ENCODE measurements around the gene PANX3. TPM values are rescaled to one million over a fixed set of nuclear protein-coding genes. Genes with fewer than 3 reads are reported as not detected.

PANX3 gene
- total and polyA plus RNA-seq, 12 donors, result not detected

GRCh38 chr11:124584681-124585372 is 26.4 kb upstream of the PANX3 start:
- intact Hi-C loops (cut with DNase I), result loop anchor here (2.0 to 10.0 kb wide), 7 partner anchors 160 to 520 kb away; partner anchors contain the start of gene OR8B4 (in 1 of the 10)
- 73 to 79% methylated on average over 4 of the region's 4 CpGs for WGBS, 2 donors
- DNase-seq, result no peak

GRCh38 chr11:124586238-124586860 is 24.9 kb upstream of the PANX3 start:
- no peaks in the 10 kb centered on the region for H3K9me3 ChIP-seq
- H3K36me3 ChIP-seq, result no peaks in the 10 kb centered on the region
- peak; percentile 31 to 78 (median 71) for TF ChIP-seq CTCF (IDR thresholded peaks at IDR 0.05)
- ATAC-seq, result no peak
- WGBS, 2 donors, result 36 to 38% methylated on average over 3 of the region's 3 CpGs
- H3K4me3 ChIP-seq, result no peak overlapping the region
- peaks cover 0 to 14% (median 0%) of the 10 kb centered on the region in 7 donors for H3K27me3 ChIP-seq
- intact Hi-C loops (cut with DNase I), result loop anchor here in 9 of 10 donors (1.0 to 10.0 kb wide), 8 partner anchors 162 to 522 kb away; partner anchors contain the start of gene OR8B4 (in 1 of the 9)
- H3K4me1 ChIP-seq, result no peaks in the 10 kb centered on the region
- H3K27ac ChIP-seq, result no peak overlapping the region
- peak; percentile 41 to 56 for DNase-seq

More at GRCh38 chr11:124584681-124585372, 26.4 kb upstream of the PANX3 start:
- Histone ChIP-seq H3K27me3 (peaks cover 0 to 14% (median 0%) of the 10 kb centered on the region in 7 donors), H3K36me3 (no peaks in the 10 kb centered on the region), H3K9me3 (no peaks in the 10 kb centered on the region), H3K27ac (no peak overlapping the region), H3K4me1 (no peaks in the 10 kb centered on the region), H3K4me3 (no peak overlapping the region)
- no peak for ATAC-seq
- no peak for TF ChIP-seq CTCF (IDR thresholded peaks at IDR 0.05)

GRCh38 chr11:124591430-124591829 is 19.8 kb upstream of the PANX3 start:
- ATAC-seq, result no peak
- Histone ChIP-seq H3K27ac (no peak overlapping the region), H3K27me3 (peaks cover 0 to 15% (median 6%) of the 10 kb centered on the region in 7 donors), H3K36me3 (no peaks in the 10 kb centered on the region), H3K4me3 (no peak overlapping the region), H3K9me3 (no peaks in the 10 kb centered on the region), H3K4me1 (no peaks in the 10 kb centered on the region)
- 80 to 91% methylated on average over 2 of the region's 2 CpGs for WGBS, 2 donors
- TF ChIP-seq CTCF (IDR thresholded peaks at IDR 0.05), result no peak
- no peak for DNase-seq
- intact Hi-C loops (cut with DNase I), result loop anchor here in 1 of 10 donors (10.0 kb wide), 1 partner anchor 517 kb away; no protein-coding TSS in a partner anchor

GRCh38 chr11:124592627-124593026 is 18.6 kb upstream of the PANX3 start:
- 89 to 91% methylated on average over 6 of the region's 6 CpGs for WGBS, 2 donors
- Histone ChIP-seq H3K9me3 (no peaks in the 10 kb centered on the region), H3K27me3 (peaks cover 0 to 22% (median 4%) of the 10 kb centered on the region in 7 donors), H3K4me3 (no peak overlapping the region), H3K4me1 (no peaks in the 10 kb centered on the region), H3K27ac (no peak overlapping the region), H3K36me3 (no peaks in the 10 kb centered on the region)
- no peak for DNase-seq
- intact Hi-C loops (cut with DNase I), result loop anchor here in 1 of 10 donors (10.0 kb wide), 1 partner anchor 518 kb away; no protein-coding TSS in a partner anchor
- no peak for TF ChIP-seq CTCF (IDR thresholded peaks at IDR 0.05)
- no peak for ATAC-seq

Measured in heart right ventricle (tissue), 16 donors.